Sigmoid colon (tissue), 7 donors: ENCODE results near the gene NRBF2. TPM values are rescaled to one million over a fixed set of nuclear protein-coding genes. Genes with fewer than 3 reads are reported as not detected.

Experiments used
- DNase-seq: peaks from one replicate; pipeline ENCODE4 v3.0.0-alpha.2; 2019
- H3K27ac ChIP-seq, 4 donors: fragments of 200-600 bp; sonication (generic); one replicate each; pipeline ENCODE4 v1.5.1; 2016 to 2019; ENCODE audit warnings: mild to moderate bottlenecking in 1 of 4
- H3K27me3 ChIP-seq, 3 donors: fragments of 200-600 bp; sonication (generic); one replicate each; pipeline ENCODE4 v1.5.1; 2019; ENCODE audit warnings: mild to moderate bottlenecking in 1 of 3
- H3K36me3 ChIP-seq, 4 donors: fragments of 200-600 bp; sonication (generic); one replicate each; pipeline ENCODE4 v1.5.1; 2016 to 2019
- H3K4me1 ChIP-seq, 4 donors: fragments of 200-600 bp; sonication (generic); one replicate each; pipeline ENCODE4 v1.5.1; 2017 to 2019
- H3K4me3 ChIP-seq, 4 donors: fragments of 200-600 bp; sonication (generic); one replicate each; pipeline ENCODE4 v1.5.1; 2017 to 2019; ENCODE audit warnings: mild to moderate bottlenecking in 2 of 4, moderate library complexity in 1 of 4
- H3K9me3 ChIP-seq, 4 donors: fragments of 200-600 bp in 3 of 4; sonication (generic) in 3 of 4; one replicate each; pipeline versions ENCODE4 v1.5.1 to v1.6.1; 2013 to 2019
- EP300 ChIP-seq, 4 donors: sonication (generic); formaldehyde crosslinking; IDR thresholded peaks; one replicate each; pipeline ENCODE4 v1.6.1; 2017; ENCODE audit warnings: antibody characterized with exemption in 4 of 4
- POLR2A ChIP-seq, 2 donors: fragments of 450-650 bp; IDR thresholded peaks; one replicate each; pipeline ENCODE4 v1.6.1; 2016; ENCODE audit warnings: antibody characterized with exemption in 2 of 2, mild to moderate bottlenecking in 2 of 2, moderate library complexity in 2 of 2
- POLR2AphosphoS5 ChIP-seq, 4 donors: sonication (generic); formaldehyde crosslinking; IDR thresholded peaks; one replicate each; pipeline ENCODE4 v1.6.1; 2017; ENCODE audit warnings: antibody characterized with exemption in 4 of 4
- WGBS, 2 donors: extraction: QIAGEN DNeasy Blood & Tissue Kit; methylation state at CpG; one replicate each; pipeline ENCODE4 v1.1.7; 2013; 5-methylcytosine and 5-hydroxymethylcytosine counted together
- intact Hi-C: fragments of 100-400 bp; cut with DNase I; formaldehyde crosslinking; loops from one replicate; pipeline ENCODE4 v1.15.1; 2023
- polyA plus RNA-seq, 3 donors: library from polyadenylated mRNA; stranded (reverse); fragments of 200-250 nt; gene quantifications; one replicate each; pipeline ENCODE4 v1.2.3, GENCODE V29; 2013
- total RNA-seq, 4 donors: library from RNA; depleted of rRNA; stranded (reverse); fragments of >200 nt; gene quantifications; one replicate each; pipeline ENCODE4 v1.1.0, GENCODE V29; 2016
- TF ChIP-seq, protein P1 (sequence below), 4 experiments: fragments of 450-650 bp in 3 of 4; fragments of 200-600 bp in 1 of 4; IDR thresholded peaks; one replicate each; pipeline ENCODE4 v1.5.1; 2016 to 2019; ENCODE audit warnings: antibody characterized with exemption in 4 of 4, mild to moderate bottlenecking in 3 of 4, moderate library complexity in 2 of 4
- donor health status: healthy with polysubstance abuse.
- donor health status: Bipolar disorder and iron deficiency.
- donor health status: healthy.

Gene NRBF2
- total and polyA plus RNA-seq, 7 donors: 12.7 to 33.5 (median 15.0) TPM

DNA sequence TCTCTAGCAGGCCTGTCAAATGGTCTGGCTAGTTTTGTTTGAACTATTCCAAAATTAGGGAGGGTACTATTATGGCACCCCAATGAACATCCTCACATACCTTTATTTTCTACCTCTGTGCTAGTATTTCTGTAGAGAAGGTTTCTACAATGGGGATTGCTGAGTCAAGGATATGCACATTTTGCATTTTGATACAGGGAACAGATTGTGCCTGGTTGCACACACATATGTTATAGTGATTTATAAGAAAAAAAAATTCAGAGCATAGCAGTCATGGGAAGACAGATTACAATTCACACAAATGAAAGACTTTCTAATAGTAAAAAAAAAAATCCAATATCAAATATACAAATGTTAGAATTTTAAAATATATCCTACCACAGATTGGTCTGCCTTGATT lies 14.1 kb upstream of the NRBF2 start:
- intact Hi-C loops: loop anchor here (10.0 kb wide), 1 partner anchor 1074 kb away; no protein-coding TSS in a partner anchor
- TF ChIP-seq POLR2A (IDR thresholded peaks at IDR 0.05) (no peak), EP300 (IDR thresholded peaks at IDR 0.05) (no peak), POLR2AphosphoS5 (IDR thresholded peaks at IDR 0.05) (no peak)
- TF ChIP-seq, protein P1, sequence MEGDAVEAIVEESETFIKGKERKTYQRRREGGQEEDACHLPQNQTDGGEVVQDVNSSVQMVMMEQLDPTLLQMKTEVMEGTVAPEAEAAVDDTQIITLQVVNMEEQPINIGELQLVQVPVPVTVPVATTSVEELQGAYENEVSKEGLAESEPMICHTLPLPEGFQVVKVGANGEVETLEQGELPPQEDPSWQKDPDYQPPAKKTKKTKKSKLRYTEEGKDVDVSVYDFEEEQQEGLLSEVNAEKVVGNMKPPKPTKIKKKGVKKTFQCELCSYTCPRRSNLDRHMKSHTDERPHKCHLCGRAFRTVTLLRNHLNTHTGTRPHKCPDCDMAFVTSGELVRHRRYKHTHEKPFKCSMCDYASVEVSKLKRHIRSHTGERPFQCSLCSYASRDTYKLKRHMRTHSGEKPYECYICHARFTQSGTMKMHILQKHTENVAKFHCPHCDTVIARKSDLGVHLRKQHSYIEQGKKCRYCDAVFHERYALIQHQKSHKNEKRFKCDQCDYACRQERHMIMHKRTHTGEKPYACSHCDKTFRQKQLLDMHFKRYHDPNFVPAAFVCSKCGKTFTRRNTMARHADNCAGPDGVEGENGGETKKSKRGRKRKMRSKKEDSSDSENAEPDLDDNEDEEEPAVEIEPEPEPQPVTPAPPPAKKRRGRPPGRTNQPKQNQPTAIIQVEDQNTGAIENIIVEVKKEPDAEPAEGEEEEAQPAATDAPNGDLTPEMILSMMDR (IDR thresholded peaks at IDR 0.05): no peak
- no peaks in the 10 kb centered on the region for H3K9me3 ChIP-seq

DNA sequence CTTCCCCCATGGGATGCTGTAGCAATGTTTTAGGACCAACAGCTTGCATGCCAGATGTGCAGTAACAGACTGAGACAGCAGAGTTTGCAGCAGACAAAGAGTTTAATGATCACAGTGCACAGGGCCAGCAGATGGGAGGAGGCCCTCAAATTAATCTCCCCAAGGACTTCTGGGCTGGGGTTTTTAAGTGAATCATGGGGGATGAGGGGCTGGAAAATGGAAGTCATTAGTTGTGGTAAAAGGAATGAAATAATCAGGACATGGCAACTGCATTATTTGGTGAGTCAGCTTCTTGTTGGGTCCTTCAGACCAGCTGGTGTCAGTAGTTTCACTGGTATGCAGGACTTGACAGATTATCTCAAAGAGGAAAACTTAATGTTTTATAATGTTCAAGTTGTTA lies 12.6 kb upstream of the NRBF2 start:
- Histone ChIP-seq H3K27me3 (no peaks in the 10 kb centered on the region), H3K4me3 (no peak overlapping the region), H3K4me1 (peaks cover 0 to 9% (median 9%) of the 10 kb centered on the region in 4 donors), H3K27ac (peak overlapping the region in 1 of 4 donors; percentile 27), H3K36me3 (no peaks in the 10 kb centered on the region), H3K9me3 (no peaks in the 10 kb centered on the region)
- TF ChIP-seq EP300 (IDR thresholded peaks at IDR 0.05): no peak
- peak in 1 of 4 donors; percentile 39 for TF ChIP-seq POLR2AphosphoS5 (IDR thresholded peaks at IDR 0.05)
- DNase-seq: no peak
- intact Hi-C loops: no loop called here

More for the DNA sequence above, 14.1 kb upstream of the NRBF2 start:
- Histone ChIP-seq H3K4me3 (no peak overlapping the region), H3K4me1 (peaks cover 0 to 25% (median 24%) of the 10 kb centered on the region in 4 donors), H3K36me3 (no peaks in the 10 kb centered on the region), H3K27ac (no peak overlapping the region), H3K27me3 (no peaks in the 10 kb centered on the region)
- DNase-seq: no peak

DNA sequence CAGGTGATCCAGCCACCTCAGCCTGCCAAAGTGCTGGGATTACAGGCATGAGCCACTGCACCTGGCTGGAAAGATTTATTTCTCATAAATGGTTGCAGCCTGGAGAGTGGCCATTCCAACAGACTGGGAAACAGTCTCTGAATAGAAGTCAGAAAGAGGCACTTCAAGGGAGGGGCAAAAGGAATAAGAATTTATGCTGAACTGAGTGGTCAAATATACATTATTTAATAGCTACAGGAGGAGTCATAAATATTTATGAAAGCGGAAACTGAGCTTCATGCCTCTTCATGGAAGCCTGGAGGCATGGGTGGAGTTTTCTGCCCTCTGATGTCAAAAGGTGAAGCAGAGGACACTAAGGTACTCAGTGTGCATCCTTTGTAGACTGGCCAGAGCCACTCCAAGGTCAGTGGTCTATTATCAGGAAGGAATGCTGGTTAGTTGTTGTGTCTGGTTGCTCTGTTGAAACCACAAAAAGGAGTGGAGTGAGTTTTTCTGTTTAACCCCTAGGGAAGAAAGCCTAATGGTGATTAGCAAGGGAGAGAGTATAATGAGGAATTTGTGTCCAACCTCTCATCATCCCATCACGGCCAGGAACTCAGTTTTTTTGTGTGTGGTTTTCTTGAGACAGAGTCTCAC lies 9.3 kb upstream of the NRBF2 start:
- Histone ChIP-seq H3K4me3 (no peak overlapping the region), H3K27ac (no peak overlapping the region), H3K27me3 (no peaks in the 10 kb centered on the region), H3K4me1 (no peaks in the 10 kb centered on the region), H3K9me3 (no peaks in the 10 kb centered on the region), H3K36me3 (no peaks in the 10 kb centered on the region)
- no peak for DNase-seq
- 83 to 87% methylated on average over 2 of the region's 2 CpGs for WGBS, 2 donors
- TF ChIP-seq POLR2AphosphoS5 (IDR thresholded peaks at IDR 0.05) (no peak), POLR2A (IDR thresholded peaks at IDR 0.05) (no peak), EP300 (IDR thresholded peaks at IDR 0.05) (no peak)
- TF ChIP-seq, protein P1 (IDR thresholded peaks at IDR 0.05): no peak
- intact Hi-C loops: no loop called here

DNA sequence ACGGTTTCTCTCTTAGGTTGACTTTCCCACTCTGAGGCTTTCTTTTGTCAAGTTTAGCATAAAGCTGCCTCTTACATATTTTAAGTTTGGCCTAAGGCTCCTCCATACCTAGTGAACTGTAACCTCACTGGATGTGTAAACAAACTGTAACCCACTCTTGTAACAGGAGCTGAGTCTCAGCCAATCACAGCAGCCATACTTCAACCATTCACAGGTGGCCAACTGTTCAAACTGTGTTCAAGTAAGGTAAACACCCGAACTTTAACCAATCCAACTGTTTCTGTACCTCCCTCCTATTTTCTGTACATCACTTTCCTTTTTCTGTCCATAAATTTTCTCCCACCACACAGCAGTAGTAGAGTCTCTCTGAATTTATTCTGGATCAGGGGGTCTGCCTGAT lies 7.7 kb upstream of the NRBF2 start:
- H3K27me3 ChIP-seq: no peaks in the 10 kb centered on the region
- no peak overlapping the region for H3K27ac ChIP-seq
- intact Hi-C loops: no loop called here
- WGBS, 2 donors: 63 to 83% methylated on average over 2 of the region's 2 CpGs
- H3K36me3 ChIP-seq: no peaks in the 10 kb centered on the region
- TF ChIP-seq, protein P1 (IDR thresholded peaks at IDR 0.05): no peak
- TF ChIP-seq EP300 (IDR thresholded peaks at IDR 0.05): no peak
- TF ChIP-seq POLR2AphosphoS5 (IDR thresholded peaks at IDR 0.05): no peak
- TF ChIP-seq POLR2A (IDR thresholded peaks at IDR 0.05): no peak
- H3K4me3 ChIP-seq: no peak overlapping the region
- no peaks in the 10 kb centered on the region for H3K4me1 ChIP-seq
- H3K9me3 ChIP-seq: no peaks in the 10 kb centered on the region
- no peak for DNase-seq

DNA sequence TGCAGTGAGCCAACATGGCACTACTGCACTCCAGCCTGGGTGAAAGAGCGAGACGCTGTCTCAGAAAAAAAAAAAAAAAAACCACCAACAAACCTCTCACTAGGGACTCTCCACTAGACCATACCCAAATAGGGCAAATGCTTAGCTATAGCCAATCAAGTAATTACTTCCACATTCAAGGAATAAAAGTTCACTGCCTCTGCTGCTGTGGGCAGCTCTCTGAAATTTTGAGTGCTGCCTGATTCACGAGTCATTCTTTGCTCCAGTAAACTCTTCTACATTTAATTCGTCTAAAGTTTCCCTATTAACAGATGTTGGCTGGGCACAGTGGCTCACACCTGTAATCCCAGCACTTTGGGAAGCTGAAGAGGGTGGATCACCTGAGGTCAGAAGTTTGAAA lies 4.7 kb upstream of the NRBF2 start:
- no peaks in the 10 kb centered on the region for H3K36me3 ChIP-seq
- intact Hi-C loops: no loop called here
- no peak overlapping the region for H3K27ac ChIP-seq
- 72 to 75% methylated on average over 4 of the region's 4 CpGs for WGBS, 2 donors
- TF ChIP-seq EP300 (IDR thresholded peaks at IDR 0.05) (no peak), POLR2AphosphoS5 (IDR thresholded peaks at IDR 0.05) (no peak), POLR2A (IDR thresholded peaks at IDR 0.05) (no peak)
- TF ChIP-seq, protein P1 (IDR thresholded peaks at IDR 0.05): no peak
- H3K9me3 ChIP-seq: no peaks in the 10 kb centered on the region
- no peak overlapping the region for H3K4me3 ChIP-seq
- H3K4me1 ChIP-seq: no peaks in the 10 kb centered on the region
- DNase-seq: no peak
- no peaks in the 10 kb centered on the region for H3K27me3 ChIP-seq
